G401 (cell line): ENCODE results near the gene CEBPE. TPM values are rescaled to one million over a fixed set of nuclear protein-coding genes. Genes with fewer than 3 reads are reported as not detected.

ENCODE experiments used
- DNase-seq: peaks from one replicate; pipeline ENCODE4 v3.0.0-alpha.2; 2015; ENCODE audit warnings: low spot score
- in situ Hi-C: cut with HindIII; loops from 2 replicates; pipeline ENCODE4 v1.10.0; 2016; ENCODE audit warnings: low sequenced_read_pairs, mixed read lengths
- total RNA-seq: library from RNA; depleted of rRNA; stranded (reverse); fragments of >200 nt; shearing (Covaris generic); gene quantifications from 2 replicates; pipeline ENCODE4 v1.2.3, GENCODE V29; 2014

The CEBPE gene
- total RNA-seq, 1 experiment from 2014 or later = not detected

DNA sequence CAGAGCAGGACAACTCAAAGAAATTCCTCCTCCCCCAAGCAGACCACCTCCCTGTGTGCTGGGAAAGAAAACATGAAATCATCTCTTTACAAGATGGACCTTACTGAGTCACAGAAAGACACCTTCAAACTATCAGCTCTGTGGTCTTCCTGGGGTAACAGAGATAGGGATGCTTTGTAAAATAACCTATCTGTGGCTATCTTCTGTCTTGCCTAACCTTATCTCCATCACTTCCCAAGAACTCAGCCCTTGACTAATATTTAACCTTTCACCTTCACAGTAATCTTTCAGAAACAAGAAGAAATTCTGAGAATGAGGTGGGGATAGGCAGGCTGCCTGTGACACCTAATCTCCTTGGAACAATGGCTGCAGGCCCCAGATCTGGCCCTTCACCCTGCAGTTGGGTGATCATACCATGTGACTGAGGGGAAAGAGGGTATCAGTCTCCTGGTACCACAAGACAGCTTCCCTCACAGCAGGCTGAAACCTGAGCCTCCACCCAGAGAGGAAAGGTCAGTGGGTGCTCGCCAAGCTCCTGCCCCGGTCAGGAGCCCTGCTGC lies 27.4 kb upstream of the CEBPE start:
- DNase-seq = no peak
- in situ Hi-C loops = no loop called here

DNA sequence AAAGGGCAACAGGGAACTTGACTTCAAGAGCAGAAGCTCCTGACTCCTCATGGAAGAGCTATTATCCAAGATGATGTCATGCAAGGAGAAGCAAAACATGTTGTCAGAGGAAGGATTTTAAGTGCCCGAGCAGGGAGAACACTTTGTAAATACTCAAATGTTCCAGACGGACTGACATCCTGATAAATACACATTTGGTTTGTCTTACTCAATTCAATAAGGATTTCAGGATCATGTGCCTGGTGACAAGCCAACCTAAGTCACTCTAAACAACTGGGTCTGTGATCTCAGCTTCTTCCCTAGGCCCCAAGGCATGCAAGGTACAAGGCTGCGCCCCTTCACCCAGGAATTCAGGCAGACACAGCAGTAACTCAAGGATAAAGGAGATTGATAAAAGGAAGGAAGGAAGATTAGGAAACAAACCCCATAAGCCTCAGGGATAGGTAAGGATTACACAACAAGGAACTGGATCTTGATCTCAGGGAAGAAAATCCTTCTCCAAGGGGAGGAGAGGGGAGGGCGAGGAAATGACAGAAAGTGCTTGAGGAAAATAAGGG lies 26.8 kb upstream of the CEBPE start:
- no peak for DNase-seq
- in situ Hi-C loops = no loop called here

DNA sequence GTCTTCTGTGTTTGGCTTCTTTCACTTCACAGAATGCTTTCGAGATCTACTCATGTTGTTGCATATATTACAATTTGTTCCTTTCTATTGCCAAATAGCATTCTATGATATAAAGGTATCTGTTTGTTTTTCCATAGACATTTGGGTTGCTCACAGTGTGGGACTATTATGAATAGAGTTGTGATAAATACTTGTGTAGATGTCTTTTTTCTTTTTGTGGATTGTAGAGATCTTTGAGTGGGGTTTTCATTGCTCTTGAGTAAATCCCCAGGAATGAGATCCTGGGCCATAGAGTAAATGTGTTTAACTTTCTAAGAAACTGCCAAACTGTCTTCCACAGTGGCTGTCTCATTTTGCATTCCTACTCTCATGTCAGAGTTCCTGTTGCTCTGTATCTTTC lies 24.9 kb upstream of the CEBPE start:
- no peak for DNase-seq
- in situ Hi-C loops = no loop called here

DNA sequence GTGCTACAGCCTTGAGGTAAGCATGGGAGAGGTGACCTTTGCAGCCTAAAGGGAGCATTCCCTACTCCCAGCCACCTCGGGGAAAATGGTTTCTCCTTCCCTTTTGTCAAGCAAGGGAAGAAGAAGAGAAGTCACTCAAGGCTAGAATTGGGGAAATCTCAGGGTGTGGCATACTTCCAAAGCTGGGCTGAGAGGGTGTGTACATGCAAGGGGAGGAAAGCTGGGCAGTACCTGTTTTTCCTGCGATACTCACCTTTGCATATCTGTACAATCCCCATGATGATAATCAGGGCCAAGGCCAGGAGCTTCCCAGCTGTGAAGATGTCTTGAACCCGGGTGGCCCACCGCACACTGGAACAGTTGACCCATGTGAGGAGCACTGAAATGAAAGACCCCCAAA lies 23.8 kb upstream of the CEBPE start:
- DNase-seq = no peak
- in situ Hi-C loops = no loop called here

DNA sequence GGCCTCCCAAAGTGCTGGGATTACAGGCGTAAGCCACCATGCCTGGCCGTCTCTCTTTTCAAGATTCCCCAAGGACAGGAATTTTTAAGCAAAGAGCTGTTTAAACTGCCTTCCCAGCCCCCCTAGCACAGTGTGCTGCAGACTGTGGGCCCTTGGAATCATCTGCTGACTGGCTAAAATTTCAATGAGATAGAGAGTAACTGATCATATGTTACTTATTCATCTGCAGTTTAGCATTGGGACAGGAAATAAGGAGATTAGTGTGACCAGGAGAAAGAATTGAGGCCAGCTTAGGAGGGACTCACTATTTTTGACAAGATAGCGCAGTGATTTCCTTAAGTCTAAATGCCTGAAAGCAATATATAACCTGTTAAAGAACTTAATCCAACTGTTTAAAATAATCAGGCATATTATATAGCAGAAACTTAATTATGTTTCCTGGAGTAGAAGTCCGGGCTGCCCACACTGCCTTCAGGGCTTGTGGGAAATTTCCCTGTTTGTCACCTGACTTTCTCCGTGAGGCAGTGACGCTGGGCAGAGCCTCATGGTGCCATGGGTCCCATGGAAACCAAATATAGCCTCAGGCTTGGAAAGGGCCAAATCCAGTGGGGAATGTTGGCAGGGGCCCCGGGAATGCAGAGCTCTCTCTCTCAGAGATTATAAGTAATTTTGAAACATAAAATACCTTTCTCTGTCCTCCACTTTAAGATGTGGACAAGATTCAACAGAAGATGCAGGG lies 22.8 kb upstream of the CEBPE start:
- in situ Hi-C loops = no loop called here
- peak; percentile 19 for DNase-seq

DNA sequence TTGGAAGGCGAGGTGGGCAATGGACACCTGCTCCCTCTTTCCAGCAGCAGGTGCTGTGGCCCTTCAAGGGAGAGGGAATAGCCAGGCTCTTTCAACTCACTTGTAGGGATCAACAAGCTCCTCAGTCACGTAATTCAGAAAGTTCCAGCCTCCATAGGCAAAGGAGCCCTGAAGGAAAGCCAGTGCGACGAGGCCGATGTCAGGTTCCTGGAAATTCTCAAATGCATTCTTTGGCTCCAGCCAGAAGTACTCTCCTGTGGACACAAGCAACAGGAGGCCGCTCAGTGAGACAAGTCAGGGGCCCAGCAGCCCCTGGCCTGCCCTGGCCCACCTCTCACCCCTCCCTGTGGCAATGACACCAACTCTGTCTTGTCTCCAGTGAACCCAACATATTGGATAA lies 21.3 kb upstream of the CEBPE start:
- in situ Hi-C loops = no loop called here
- DNase-seq = no peak

DNA sequence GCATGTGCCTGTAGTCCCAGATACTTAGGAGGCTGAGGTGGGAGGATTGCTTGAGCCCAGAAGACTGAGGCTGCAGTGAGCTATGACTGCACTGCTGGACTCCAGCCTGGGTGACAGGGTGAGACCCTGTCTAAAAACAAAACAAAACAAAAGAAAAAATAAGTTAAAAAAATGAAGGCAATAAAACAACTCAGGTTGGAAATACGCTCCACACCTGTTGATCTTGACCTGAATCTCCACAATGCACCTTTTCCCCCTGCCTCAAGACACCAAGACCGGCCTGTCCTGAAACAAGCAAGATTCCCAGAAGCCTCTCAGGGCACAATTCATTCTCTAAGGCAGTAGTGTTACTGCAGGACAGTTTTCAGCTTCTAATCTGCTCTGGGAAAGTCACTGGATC lies 20.8 kb upstream of the CEBPE start:
- in situ Hi-C loops = no loop called here
- no peak for DNase-seq

DNA sequence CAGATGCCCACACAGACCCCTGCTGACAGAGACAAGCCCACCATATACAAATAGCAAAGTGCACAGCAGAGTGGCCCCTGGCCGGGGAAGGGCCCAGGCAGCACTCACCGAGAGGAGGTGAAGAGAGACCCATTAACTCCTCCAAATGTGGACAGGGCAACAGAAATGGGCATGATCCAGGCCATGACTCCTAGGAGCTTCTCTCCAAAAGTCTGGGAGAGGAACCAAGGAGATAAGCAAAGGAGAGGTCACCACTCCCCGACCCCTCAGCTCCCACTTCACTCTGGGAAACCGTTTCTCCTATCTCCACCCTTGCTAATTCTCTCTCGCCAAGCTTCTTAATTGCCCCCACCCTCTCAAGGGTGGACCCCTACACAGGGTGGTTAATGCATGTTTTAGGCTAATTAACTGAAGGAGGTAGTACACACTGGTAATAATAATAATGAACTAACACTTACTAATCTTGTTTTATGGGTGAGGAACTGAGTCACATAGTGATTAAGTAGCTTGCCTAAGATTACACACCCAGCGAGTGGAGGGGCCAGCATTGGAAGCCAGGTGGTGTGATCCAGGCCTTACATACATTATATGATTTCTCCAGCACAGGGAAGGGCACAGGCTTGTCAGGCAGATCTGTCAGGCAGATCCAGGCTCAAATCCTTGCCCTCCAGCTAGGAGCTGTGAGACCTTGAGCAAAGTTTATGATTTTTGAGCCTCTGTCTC lies 18.9 kb upstream of the CEBPE start:
- in situ Hi-C loops = no loop called here
- no peak for DNase-seq

DNA sequence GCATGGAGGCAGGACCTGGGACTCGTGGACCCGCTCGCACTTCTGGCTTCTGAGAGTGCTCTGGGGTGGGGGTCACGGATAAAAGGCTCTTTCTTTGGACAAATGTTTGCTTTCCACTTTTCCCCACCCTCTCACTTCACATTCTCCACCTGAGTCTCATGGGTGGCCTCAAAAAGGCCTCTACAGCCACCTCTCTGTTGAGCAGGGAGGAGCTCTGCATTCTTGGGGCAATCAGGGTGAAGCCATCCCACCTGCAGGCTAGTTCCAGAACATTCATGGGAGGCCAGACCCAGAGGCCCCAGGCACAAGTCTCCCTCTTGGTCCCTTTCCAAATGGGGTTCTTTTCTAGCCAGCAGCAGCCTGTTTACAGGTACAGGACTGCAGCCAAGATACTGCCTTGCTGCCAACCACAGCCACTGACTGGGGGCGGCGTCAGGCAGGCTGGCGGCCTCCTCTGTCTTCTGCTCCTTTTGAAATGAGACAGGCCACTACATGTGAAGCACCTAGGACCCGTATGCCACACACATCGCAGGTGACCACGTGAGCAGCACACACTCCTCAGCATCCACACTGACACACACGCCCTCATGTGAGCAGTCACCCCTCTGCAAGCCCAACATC lies 18.2 kb upstream of the CEBPE start:
- in situ Hi-C loops = no loop called here
- peak; percentile 63 for DNase-seq

DNA sequence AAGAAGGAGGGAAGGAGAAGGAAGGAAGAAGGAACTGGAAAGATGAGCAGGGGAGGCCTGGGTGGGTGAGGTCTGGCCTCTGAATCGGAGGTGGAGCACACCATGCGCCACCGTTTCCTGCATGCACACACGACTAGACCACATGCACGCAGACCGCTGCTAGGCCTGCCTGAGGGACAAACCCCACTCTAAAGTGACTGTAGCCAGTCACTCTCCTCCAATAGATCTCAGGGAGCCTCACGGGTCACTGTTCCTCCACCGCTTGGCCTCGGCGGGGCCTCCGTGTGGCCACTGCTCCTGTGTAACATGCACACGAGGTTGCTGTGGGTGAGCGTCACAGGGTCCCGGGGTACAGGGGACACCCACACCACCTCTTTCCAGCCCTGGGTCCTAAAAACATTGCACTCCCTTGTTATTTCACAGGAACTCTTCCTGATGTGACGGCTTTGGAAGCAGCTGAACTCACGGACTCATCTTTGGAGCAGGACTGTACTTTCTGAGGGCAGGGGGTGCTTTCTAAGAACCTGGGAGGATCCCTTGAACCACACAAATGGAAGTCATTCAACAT lies 17.6 kb upstream of the CEBPE start:
- in situ Hi-C loops = no loop called here
- DNase-seq = no peak

DNA sequence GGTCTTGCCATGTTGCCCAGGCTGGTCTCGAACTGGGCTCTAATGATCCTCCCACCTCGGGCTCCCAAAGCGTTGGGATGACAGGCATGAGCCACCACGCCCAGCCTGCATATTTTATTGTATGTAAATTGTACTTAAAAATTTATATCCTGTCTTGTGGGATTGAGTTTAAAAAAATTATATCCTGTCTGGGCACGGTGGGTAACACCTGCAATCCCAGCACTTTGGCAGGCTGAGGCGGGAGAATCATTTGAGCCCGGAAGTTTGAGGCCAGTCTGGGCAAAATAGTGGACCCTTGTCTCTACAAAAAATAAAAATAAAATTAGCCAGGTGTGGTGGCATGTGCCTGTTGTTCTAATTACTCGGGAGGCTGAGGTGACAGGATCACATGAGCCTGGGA lies 13.9 kb upstream of the CEBPE start:
- in situ Hi-C loops = no loop called here
- DNase-seq = no peak

DNA sequence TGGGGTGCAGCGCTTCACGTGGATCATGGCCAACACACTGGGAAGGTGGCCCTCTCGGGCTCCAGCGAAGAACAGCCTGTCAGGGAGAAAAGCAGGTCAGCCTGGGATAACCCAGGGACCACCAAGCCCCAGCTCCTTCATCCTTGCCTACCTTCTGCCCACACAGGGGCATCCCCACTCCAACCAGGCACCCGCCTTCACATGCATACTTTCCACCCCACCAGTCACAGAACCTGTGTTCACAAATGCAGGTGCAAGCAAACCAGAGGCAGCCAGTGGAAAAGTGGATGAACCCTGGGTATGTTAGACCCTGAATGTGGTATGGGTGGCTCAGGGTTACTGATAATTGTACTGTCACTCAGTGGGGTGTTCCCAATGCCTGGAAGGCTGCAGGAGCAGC lies 12.4 kb upstream of the CEBPE start:
- no peak for DNase-seq
- in situ Hi-C loops = no loop called here

DNA sequence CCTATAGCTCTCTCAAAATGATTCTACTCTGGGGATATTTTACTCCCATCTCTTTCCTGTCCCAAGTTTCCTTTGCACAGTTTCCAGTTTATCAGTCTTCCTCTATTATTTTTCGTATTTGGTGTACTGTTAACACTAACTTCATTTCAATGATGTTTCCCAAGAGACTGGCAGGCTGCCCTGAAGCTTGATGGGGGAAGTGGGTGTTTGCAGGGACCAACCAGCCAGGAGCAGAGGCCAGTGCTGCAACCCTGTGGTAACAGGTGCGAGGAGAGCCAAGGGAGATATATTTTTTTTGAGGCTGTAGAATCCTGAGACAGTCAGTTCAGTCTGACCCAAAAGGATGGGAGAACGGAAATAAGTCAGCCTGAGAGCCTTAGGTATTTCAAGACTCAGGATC lies 11.8 kb upstream of the CEBPE start:
- no peak for DNase-seq
- in situ Hi-C loops = no loop called here

DNA sequence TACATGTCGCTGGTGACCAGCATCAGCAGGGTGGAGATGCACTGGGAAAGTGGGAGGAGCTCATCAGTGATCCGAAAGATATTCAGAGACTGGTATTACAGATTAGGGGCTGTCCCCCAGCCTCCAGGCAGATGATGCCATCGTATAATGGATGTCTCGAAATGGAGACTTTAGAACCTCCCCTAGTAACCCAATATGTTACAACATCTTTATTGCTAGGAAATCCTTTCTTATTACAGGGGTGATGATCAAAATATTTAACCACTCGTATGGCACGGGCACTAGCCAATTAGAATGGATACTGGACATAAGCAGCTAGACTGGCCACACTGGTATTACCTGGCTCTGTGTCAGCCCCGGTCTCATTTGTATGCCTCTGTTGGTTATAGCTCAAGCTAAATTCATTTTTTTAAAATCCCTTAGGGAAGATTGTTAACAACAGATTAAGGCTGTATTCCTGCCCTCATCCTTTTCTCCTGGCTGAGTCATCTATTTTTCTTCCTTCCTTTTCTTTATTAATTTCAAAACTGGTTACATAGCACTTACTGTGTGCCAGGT lies 10.8 kb upstream of the CEBPE start:
- no peak for DNase-seq
- in situ Hi-C loops = no loop called here

DNA sequence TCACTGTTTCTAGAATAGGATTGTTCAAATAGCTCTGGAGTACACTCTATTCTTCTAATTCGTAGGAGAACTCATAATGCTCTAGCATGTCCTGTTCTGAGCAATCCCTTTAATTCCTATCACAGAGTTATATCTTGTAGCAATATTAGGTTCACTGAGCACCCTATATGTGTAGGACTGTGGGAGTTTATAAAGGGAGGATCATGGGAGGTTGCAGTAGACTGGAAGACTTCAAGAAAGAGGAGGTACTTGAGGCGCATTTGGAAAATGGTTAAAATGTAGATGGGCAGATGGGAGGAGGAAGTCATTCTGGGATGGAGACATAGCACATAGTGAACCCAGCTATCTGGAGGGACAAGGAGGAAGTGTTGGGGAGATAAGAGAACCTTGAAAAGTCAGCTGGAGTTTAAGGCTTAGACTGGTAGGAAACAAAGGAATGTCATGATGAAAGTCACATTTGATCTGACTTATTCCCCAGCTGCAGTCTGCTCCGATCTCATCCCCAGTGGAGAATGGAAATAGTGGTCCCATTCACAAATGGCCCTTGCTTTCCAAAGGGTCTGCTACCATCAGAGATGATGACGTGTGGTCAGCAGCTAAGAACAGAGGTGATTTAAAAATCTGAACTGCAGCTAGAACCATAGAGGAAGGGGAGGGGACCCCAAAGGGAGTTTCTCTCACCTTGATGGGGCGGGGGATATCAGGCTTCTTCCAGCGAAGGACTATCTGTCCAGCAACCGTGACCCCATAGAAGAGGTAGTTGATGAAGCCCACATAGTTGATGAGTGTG lies 10.1 kb upstream of the CEBPE start:
- DNase-seq = no peak
- in situ Hi-C loops = no loop called here

DNA sequence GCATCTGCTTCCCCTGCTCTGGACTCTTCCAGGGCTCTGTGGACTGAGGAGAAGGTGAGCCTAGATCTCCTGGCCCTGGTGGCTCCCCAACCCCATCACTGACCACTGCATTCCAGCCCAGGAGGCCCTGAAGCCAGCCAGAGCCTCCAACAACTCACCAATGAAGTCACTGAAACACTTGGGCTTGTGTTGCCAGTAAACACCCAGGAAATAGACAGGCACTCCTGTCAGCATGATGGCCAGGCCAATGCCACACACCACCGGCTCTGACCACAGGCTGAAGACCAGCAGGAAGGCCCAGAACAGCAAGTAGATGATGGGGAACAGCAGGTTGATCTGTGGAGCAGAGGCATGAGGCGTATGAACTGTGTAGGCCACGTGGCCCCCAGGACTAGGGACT lies 8.8 kb upstream of the CEBPE start:
- DNase-seq = no peak
- in situ Hi-C loops = no loop called here

DNA sequence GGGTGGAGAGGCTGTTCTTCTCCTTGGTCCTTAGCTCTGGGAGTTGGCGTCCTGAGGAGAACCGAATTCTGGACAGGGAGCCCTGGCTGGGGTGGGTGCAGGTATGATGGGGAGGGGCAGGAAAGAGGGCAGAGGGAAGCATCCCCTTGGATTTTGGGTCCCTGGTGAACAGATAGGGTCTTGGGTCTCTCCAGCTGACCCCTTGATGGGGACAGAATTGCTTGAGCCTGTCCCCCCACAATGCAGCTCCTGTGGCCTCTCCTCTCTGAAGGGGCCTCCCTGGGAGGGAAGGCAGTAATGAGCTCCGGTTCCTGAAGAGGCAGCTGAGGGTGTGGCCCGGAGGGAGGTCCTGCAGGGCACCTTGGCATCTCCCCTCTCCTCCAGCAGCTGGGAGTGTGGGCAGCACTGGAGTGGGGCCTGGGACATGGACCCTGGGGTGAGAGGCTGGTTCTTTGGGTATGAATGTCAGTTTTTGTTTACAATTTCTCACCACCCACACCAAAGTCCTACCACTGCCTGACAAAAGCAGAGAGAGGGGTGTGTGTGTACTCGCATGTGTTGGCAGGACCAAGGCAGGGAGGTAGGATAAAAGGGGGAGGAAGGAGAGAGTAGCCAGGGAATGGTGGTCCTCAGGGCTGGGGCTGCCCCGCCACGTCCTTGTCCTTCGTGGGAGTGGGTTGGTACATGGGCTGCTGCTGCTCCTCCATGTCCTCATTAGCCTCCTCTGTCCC lies 7.7 kb upstream of the CEBPE start:
- in situ Hi-C loops = no loop called here
- no peak for DNase-seq

DNA sequence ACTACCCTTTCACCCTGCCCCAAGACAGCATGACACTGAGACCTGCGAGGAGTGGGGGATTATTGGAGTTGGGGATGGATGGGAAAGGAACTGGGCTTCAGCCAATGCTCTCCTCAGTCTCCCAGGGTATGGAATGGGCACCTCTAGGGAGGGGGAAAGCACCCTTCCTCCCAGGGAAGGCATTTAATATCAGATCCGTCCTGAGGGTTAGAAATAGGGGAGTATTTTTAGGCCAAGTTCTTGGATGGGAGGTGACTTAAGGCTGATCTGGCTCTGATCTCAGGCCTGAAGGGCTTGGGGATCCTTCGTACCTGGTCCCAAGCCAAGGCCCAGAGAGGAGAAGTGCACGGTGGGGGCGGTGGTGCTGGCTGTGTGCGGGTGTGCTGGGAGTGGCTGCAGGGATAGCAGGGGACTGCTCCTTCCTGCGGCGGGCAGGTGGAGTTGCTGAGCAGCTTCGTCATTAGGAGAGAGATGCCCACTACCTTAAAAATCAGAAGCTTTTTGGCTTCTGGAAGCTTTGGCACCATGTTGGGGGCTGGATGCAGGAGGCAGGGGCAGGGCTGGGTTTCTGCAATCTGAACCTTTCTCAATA lies 7.0 kb upstream of the CEBPE start:
- in situ Hi-C loops = no loop called here
- DNase-seq = no peak
